ENCODE results near the gene GRM4. TPM values are rescaled to one million over a fixed set of nuclear protein-coding genes. Genes with fewer than 3 reads are reported as not detected.

The GRM4 gene
- total RNA-seq, 1 donor, result not detected

DNA sequence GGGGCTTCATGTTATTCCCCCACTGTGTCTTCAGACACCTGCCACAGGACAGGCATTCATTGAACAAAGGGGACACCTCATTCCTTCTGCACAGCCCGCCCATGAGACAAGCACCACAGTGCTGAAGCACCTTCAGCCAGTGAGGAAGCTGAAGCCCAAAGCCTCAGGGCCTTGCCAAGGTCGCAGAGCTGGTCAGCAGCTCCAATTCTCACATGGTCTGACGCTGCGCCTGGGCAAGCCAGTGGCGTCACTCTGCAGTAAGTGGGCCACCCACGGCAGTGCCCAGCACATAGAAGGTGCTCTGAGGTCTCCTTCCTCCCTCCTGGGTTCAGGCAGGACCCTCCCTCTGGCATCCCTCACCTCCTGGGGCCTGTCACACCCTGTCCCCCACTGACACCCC, 43.2 kb downstream of the GRM4 start:
- H3K4me3 ChIP-seq (ENCODE audit: low read depth, low read length), result no peak overlapping the region
- TF ChIP-seq, protein P1, sequence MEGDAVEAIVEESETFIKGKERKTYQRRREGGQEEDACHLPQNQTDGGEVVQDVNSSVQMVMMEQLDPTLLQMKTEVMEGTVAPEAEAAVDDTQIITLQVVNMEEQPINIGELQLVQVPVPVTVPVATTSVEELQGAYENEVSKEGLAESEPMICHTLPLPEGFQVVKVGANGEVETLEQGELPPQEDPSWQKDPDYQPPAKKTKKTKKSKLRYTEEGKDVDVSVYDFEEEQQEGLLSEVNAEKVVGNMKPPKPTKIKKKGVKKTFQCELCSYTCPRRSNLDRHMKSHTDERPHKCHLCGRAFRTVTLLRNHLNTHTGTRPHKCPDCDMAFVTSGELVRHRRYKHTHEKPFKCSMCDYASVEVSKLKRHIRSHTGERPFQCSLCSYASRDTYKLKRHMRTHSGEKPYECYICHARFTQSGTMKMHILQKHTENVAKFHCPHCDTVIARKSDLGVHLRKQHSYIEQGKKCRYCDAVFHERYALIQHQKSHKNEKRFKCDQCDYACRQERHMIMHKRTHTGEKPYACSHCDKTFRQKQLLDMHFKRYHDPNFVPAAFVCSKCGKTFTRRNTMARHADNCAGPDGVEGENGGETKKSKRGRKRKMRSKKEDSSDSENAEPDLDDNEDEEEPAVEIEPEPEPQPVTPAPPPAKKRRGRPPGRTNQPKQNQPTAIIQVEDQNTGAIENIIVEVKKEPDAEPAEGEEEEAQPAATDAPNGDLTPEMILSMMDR (IDR thresholded peaks at IDR 0.05; ENCODE audit: insufficient read depth, low read length), result no peak
- no peak for DNase-seq (ENCODE audit: low read depth)

- TF ChIP-seq, protein P1 (IDR thresholded peaks at IDR 0.05; ENCODE audit: insufficient read depth, low read length), result no peak
- H3K4me3 ChIP-seq (ENCODE audit: low read depth, low read length), result no peak overlapping the region
- DNase-seq (ENCODE audit: low read depth), result no peak
These were observed 43.7 kb downstream of the GRM4 start for GRCh38 chr6:34102099-34102656.

DNA sequence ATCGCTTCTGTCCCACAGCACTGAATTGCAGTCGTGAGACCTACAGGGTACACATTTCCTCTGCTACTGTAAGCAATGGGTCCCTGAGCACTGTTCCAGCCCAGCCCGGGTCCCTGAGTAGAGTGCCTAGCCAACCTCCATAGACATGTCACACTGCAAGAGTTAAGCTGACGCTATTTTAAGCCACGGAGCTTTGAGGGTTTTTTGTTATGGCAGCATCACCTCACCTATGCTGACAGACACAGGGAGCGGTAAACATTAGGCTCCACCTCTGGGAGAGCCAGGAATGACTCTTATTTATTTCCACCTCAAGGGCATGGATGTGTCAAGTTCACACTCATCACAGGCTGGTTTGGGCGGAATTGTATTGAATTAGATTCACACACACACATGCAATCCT, 45.1 kb downstream of the GRM4 start:
- DNase-seq (ENCODE audit: low read depth), result no peak
- H3K4me3 ChIP-seq (ENCODE audit: low read depth, low read length), result no peak overlapping the region
- TF ChIP-seq, protein P1 (IDR thresholded peaks at IDR 0.05; ENCODE audit: insufficient read depth, low read length), result no peak

GRCh38 chr6:34099878-34100277, 46.0 kb downstream of the GRM4 start:
- TF ChIP-seq, protein P1 (IDR thresholded peaks at IDR 0.05; ENCODE audit: insufficient read depth, low read length), result no peak
- no peak overlapping the region for H3K4me3 ChIP-seq (ENCODE audit: low read depth, low read length)
- no peak for DNase-seq (ENCODE audit: low read depth)

GRCh38 chr6:34098045-34098936, 47.6 kb downstream of the GRM4 start:
- TF ChIP-seq, protein P1 (IDR thresholded peaks at IDR 0.05; ENCODE audit: insufficient read depth, low read length), result no peak
- DNase-seq (ENCODE audit: low read depth), result no peak
- H3K4me3 ChIP-seq (ENCODE audit: low read depth, low read length), result no peak overlapping the region

GRCh38 chr6:34096814-34097213, 49.1 kb downstream of the GRM4 start:
- TF ChIP-seq, protein P1 (IDR thresholded peaks at IDR 0.05; ENCODE audit: insufficient read depth, low read length), result no peak
- no peak overlapping the region for H3K4me3 ChIP-seq (ENCODE audit: low read depth, low read length)
- no peak for DNase-seq (ENCODE audit: low read depth)

All from fibroblast of the aortic adventitia (primary cell).